Fibroblast of peridontal ligament (primary cell): Measurements from ENCODE around the gene PMEPA1.

Experiments used
- DNase-seq: peaks from one replicate; pipeline ENCODE4 v3.0.0-alpha.2; 2010; ENCODE audit errors: extremely low read depth

The PMEPA1 gene

GRCh38 chr20:57661746-57662455 lies 47.9 kb downstream of the PMEPA1 start:
- DNase-seq = no peak

GRCh38 chr20:57660922-57661745 lies 48.7 kb downstream of the PMEPA1 start:
- no peak for DNase-seq

- DNase-seq = no peak
Observed at GRCh38 chr20:57660181-57660921, 49.5 kb downstream of the PMEPA1 start.

- no peak for DNase-seq
Observed at GRCh38 chr20:57659517-57660180, 50.2 kb downstream of the PMEPA1 start.

- no peak for DNase-seq
Observed at GRCh38 chr20:57658833-57659516, 50.8 kb downstream of the PMEPA1 start.

- DNase-seq = no peak
Observed at GRCh38 chr20:57658447-57658832, 51.4 kb downstream of the PMEPA1 start.

GRCh38 chr20:57657535-57658446 lies 52.0 kb downstream of the PMEPA1 start:
- DNase-seq = no peak

GRCh38 chr20:57656821-57657534 lies 52.8 kb downstream of the PMEPA1 start:
- DNase-seq = no peak

- DNase-seq = no peak
Observed at GRCh38 chr20:57656252-57656820, 53.5 kb downstream of the PMEPA1 start.

GRCh38 chr20:57655809-57656155 lies 54.0 kb downstream of the PMEPA1 start:
- DNase-seq = no peak

GRCh38 chr20:57654998-57655808 lies 54.6 kb downstream of the PMEPA1 start:
- DNase-seq = no peak

- peak; percentile 61 for DNase-seq
Observed at GRCh38 chr20:57654363-57654997, 55.3 kb downstream of the PMEPA1 start.

GRCh38 chr20:57653910-57654309 lies 55.9 kb downstream of the PMEPA1 start:
- DNase-seq = no peak

- no peak for DNase-seq
Observed at GRCh38 chr20:57653546-57653900, 56.3 kb downstream of the PMEPA1 start.

- DNase-seq = no peak
Observed at GRCh38 chr20:57652606-57653545, 56.9 kb downstream of the PMEPA1 start.

- no peak for DNase-seq
Observed at GRCh38 chr20:57651881-57652605, 57.8 kb downstream of the PMEPA1 start.
